GM04504 (cell line): Measurements from ENCODE around the gene TBX21.
A peak's percentile ranks its signal among the peaks of the same experiment; 100 is the strongest.

Experiments
- DNase-seq: peaks from one replicate; pipeline ENCODE4 v3.0.0-alpha.2; 2012; ENCODE audit warnings: low read depth

Gene TBX21

GRCh38 chr17:47733047-47733673, at the start of gene TBX21:
TSS of gene TBX21 (plus strand) at chr17:47733236. CDS start at chr17:47733455, 219 bp downstream.
- DNase-seq, result no peak

- DNase-seq, result no peak
These were observed 49.0 kb upstream of the TBX21 start for GRCh38 chr17:47684025-47684424.

GRCh38 chr17:47684535-47685193, 48.4 kb upstream of the TBX21 start:
- no peak for DNase-seq

- no peak for DNase-seq
These were observed 47.3 kb upstream of the TBX21 start for GRCh38 chr17:47685556-47686275.

GRCh38 chr17:47686276-47686635, 46.8 kb upstream of the TBX21 start:
- peak; percentile 19 for DNase-seq

GRCh38 chr17:47686664-47687327, 46.2 kb upstream of the TBX21 start:
- DNase-seq, result no peak

GRCh38 chr17:47687328-47687690, 45.7 kb upstream of the TBX21 start:
- DNase-seq, result no peak

GRCh38 chr17:47687748-47688147, 45.3 kb upstream of the TBX21 start:
- no peak for DNase-seq

GRCh38 chr17:47690121-47690520, 42.9 kb upstream of the TBX21 start:
- DNase-seq, result no peak

GRCh38 chr17:47692137-47692894, 40.7 kb upstream of the TBX21 start:
- no peak for DNase-seq

- no peak for DNase-seq
These were observed 39.9 kb upstream of the TBX21 start for GRCh38 chr17:47692895-47693730.

- DNase-seq, result no peak
These were observed 39.1 kb upstream of the TBX21 start, which contains the start of gene TBKBP1 for GRCh38 chr17:47693731-47694580. TSS of gene TBKBP1 (plus strand) at chr17:47694161. CDS start at chr17:47696113, 1,952 bp downstream.

GRCh38 chr17:47694581-47695428, 38.2 kb upstream of the TBX21 start:
- no peak for DNase-seq

GRCh38 chr17:47695429-47696376, 37.3 kb upstream of the TBX21 start:
- no peak for DNase-seq

GRCh38 chr17:47696717-47697642, 36.1 kb upstream of the TBX21 start:
- DNase-seq, result no peak

- DNase-seq, result no peak
These were observed 34.9 kb upstream of the TBX21 start for GRCh38 chr17:47697906-47698711.
